ENCODE measurements around the gene ISG20. TPM values are rescaled to one million over a fixed set of nuclear protein-coding genes. Genes with fewer than 3 reads are reported as not detected.

The ISG20 gene
- polyA plus RNA-seq, 2 of the 4 experiments (the other 2 are of a cell fraction), result 7.2 to 47.4 TPM

DNA sequence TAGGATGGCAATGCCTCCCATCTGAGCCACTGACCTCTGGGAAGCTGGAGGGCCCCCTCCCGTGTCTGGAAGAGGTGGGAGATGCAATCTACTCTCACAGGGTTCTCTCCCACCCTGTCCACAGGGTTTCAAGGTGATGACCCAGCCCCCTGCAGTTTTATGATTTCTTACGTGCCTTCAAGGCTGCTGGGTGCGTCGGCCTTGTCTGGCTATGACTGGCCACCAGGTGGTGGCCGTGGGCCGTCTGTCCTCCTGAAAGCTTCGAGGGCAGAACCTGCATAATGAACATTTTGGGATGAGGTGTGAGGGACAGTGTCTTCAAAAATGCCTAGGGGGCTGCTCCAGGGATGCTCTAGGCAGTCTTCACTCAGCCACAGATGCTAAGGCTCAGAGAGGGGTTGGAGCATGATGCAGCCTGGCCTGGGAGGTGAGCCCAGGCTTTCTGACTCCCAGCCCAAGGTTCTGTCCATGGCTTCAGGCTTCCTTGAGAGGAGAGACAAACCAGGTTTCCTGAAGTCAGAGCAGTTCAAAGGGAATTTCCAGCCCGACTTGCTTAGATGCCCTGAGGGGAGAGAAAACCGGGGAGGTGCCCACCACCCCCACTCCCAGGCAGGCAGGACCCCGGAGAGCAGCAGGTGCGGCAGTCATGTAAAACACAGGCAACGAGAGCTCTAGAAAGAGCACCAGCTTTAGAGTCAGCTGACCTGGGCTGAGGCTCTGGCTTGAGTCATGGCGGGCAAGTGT, 18.7 kb downstream of the ISG20 start:
- Histone ChIP-seq H3K27ac (no peak overlapping the region), H3K4me1 (no peaks in the 10 kb centered on the region), H3K4me2 (no peak overlapping the region), H3K9me3 (no peaks in the 10 kb centered on the region), H3K4me3 (no peak overlapping the region)
- FAIRE-seq, result no peak
- ChIA-PET POLR2A (interaction anchor here (0.9 to 1.3 kb wide), 3 partner anchors 143 to 237 kb away, joined by 3 read pairs; no protein-coding TSS in a partner anchor), CTCF (interaction anchor here (0.6 to 10.1 kb wide), 54 partner anchors 11 to 1792 kb away, joined by 3 to 297 read pairs (median 4); partner anchors contain the start of gene HAPLN3)
- peak; percentile 62 to 78 for DNase-seq (ENCODE audit: low read depth in 1 of 2, low spot score in 1 of 2)
- 22% methylated on average over 13 of the region's 13 CpGs for WGBS (ENCODE audit: missing lambda C conversion rate)
- peak; percentile 75 to 88 for ATAC-seq
- TF ChIP-seq, protein P1, sequence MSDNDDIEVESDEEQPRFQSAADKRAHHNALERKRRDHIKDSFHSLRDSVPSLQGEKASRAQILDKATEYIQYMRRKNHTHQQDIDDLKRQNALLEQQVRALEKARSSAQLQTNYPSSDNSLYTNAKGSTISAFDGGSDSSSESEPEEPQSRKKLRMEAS (IDR thresholded peaks at IDR 0.05), result 0 out of 2 replicates have a peak, but pooled peaks have one; percentile 15
- TF ChIP-seq ZNF302 (CRISPR knock-in tag; IDR thresholded peaks at IDR 0.05), result no peak
- no peak for TF ChIP-seq HEYL (CRISPR knock-in tag; IDR thresholded peaks at IDR 0.05)
- TF ChIP-seq, protein P2, sequence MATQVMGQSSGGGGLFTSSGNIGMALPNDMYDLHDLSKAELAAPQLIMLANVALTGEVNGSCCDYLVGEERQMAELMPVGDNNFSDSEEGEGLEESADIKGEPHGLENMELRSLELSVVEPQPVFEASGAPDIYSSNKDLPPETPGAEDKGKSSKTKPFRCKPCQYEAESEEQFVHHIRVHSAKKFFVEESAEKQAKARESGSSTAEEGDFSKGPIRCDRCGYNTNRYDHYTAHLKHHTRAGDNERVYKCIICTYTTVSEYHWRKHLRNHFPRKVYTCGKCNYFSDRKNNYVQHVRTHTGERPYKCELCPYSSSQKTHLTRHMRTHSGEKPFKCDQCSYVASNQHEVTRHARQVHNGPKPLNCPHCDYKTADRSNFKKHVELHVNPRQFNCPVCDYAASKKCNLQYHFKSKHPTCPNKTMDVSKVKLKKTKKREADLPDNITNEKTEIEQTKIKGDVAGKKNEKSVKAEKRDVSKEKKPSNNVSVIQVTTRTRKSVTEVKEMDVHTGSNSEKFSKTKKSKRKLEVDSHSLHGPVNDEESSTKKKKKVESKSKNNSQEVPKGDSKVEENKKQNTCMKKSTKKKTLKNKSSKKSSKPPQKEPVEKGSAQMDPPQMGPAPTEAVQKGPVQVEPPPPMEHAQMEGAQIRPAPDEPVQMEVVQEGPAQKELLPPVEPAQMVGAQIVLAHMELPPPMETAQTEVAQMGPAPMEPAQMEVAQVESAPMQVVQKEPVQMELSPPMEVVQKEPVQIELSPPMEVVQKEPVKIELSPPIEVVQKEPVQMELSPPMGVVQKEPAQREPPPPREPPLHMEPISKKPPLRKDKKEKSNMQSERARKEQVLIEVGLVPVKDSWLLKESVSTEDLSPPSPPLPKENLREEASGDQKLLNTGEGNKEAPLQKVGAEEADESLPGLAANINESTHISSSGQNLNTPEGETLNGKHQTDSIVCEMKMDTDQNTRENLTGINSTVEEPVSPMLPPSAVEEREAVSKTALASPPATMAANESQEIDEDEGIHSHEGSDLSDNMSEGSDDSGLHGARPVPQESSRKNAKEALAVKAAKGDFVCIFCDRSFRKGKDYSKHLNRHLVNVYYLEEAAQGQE (IDR thresholded peaks at IDR 0.05), result peak; percentile 48; the same call in 1 of the 2 replicates
- TF ChIP-seq HOXB13 (CRISPR knock-in tag; IDR thresholded peaks at IDR 0.05; ENCODE audit: low read depth), result no peak
- TF ChIP-seq RNF2 (IDR thresholded peaks at IDR 0.05; ENCODE audit: borderline replicate concordance, low read depth), result no peak
- TF ChIP-seq TFCP2L1 (CRISPR knock-in tag; IDR thresholded peaks at IDR 0.05), result no peak
- TF ChIP-seq RAD21 (conservative IDR thresholded peaks at IDR 0.05 in 1 of 2, IDR thresholded peaks at IDR 0.05 in 1 of 2), result peak; percentile 94 to 97
- TF ChIP-seq KDM1A (IDR thresholded peaks at IDR 0.05; ENCODE audit: low read depth), result no peak
- TF ChIP-seq, protein P3, sequence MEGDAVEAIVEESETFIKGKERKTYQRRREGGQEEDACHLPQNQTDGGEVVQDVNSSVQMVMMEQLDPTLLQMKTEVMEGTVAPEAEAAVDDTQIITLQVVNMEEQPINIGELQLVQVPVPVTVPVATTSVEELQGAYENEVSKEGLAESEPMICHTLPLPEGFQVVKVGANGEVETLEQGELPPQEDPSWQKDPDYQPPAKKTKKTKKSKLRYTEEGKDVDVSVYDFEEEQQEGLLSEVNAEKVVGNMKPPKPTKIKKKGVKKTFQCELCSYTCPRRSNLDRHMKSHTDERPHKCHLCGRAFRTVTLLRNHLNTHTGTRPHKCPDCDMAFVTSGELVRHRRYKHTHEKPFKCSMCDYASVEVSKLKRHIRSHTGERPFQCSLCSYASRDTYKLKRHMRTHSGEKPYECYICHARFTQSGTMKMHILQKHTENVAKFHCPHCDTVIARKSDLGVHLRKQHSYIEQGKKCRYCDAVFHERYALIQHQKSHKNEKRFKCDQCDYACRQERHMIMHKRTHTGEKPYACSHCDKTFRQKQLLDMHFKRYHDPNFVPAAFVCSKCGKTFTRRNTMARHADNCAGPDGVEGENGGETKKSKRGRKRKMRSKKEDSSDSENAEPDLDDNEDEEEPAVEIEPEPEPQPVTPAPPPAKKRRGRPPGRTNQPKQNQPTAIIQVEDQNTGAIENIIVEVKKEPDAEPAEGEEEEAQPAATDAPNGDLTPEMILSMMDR (IDR thresholded peaks at IDR 0.05), result peak; percentile 93
- TF ChIP-seq, protein P4, sequence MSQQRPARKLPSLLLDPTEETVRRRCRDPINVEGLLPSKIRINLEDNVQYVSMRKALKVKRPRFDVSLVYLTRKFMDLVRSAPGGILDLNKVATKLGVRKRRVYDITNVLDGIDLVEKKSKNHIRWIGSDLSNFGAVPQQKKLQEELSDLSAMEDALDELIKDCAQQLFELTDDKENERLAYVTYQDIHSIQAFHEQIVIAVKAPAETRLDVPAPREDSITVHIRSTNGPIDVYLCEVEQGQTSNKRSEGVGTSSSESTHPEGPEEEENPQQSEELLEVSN (IDR thresholded peaks at IDR 0.05; ENCODE audit: borderline replicate concordance, low read depth), result no peak
- no peak for TF ChIP-seq CBX2 (IDR thresholded peaks at IDR 0.05; ENCODE audit: borderline replicate concordance, low read depth)
- no peak for TF ChIP-seq EHMT2 (IDR thresholded peaks at IDR 0.05; ENCODE audit: low read depth)
- TF ChIP-seq, protein P5, sequence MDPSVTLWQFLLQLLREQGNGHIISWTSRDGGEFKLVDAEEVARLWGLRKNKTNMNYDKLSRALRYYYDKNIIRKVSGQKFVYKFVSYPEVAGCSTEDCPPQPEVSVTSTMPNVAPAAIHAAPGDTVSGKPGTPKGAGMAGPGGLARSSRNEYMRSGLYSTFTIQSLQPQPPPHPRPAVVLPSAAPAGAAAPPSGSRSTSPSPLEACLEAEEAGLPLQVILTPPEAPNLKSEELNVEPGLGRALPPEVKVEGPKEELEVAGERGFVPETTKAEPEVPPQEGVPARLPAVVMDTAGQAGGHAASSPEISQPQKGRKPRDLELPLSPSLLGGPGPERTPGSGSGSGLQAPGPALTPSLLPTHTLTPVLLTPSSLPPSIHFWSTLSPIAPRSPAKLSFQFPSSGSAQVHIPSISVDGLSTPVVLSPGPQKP (IDR thresholded peaks at IDR 0.05; ENCODE audit: low read depth, low read length), result no peak
- TF ChIP-seq EHF (CRISPR knock-in tag; IDR thresholded peaks at IDR 0.05), result no peak
- TF ChIP-seq RFX5 (IDR thresholded peaks at IDR 0.05), result no peak
- TF ChIP-seq JUN (IDR thresholded peaks at IDR 0.05), result no peak
- TF ChIP-seq PHF8 (IDR thresholded peaks at IDR 0.05; ENCODE audit: borderline replicate concordance, low read depth), result no peak
- TF ChIP-seq HDAC2 (IDR thresholded peaks at IDR 0.05), result no peak
- peak; percentile 94 for TF ChIP-seq SMC3 (IDR thresholded peaks at IDR 0.05)
- no peak for TF ChIP-seq FOSL2 (IDR thresholded peaks at IDR 0.05)
- TF ChIP-seq FOSL2 (CRISPR knock-in tag; IDR thresholded peaks at IDR 0.05), result no peak

Measured in A549 (cell line).